HL-60 (cell line): ENCODE data around the gene UGGT1.

Source experiments
- CTCF ChIP-seq: IDR thresholded peaks from one replicate; pipeline ENCODE4 v1.5.1; 2011; ENCODE audit warnings: low read length, control low read depth, inconsistent platforms; ENCODE audit not compliant: insufficient read depth
- GABPA ChIP-seq: IDR thresholded peaks from 2 replicates; pipeline ENCODE4 v1.6.1; 2012; ENCODE audit warnings: low read depth
- POLR2AphosphoS5 ChIP-seq: IDR thresholded peaks from 2 replicates; pipeline ENCODE4 v1.6.1; 2012; ENCODE audit warnings: low read depth

GRCh38 chr2:128164311-128164710, 73.3 kb downstream of the UGGT1 start:
- TF ChIP-seq POLR2AphosphoS5 (no peak), CTCF (no peak), GABPA (no peak)
